GM23248 (cell line): ENCODE results near the gene DUSP16.

ENCODE experiments used
- EZH2 ChIP-seq: fragments of 200-600 bp; sonication (generic); IDR thresholded peaks from 2 replicates; pipeline ENCODE4 v1.6.1; 2018; ENCODE audit warnings: antibody characterized with exemption, mild to moderate bottlenecking; ENCODE audit not compliant: insufficient read depth, poor library complexity, severe bottlenecking
- EZH2phosphoT487 ChIP-seq: fragments of 200-600 bp; sonication (generic); IDR thresholded peaks from 2 replicates; pipeline ENCODE4 v1.6.1; 2018; ENCODE audit warnings: antibody characterized with exemption, moderate library complexity, mild to moderate bottlenecking, low read depth; ENCODE audit not compliant: insufficient read depth

GRCh38 chr12:12492547-12492946 is 70.1 kb downstream of the DUSP16 start:
- no peak for TF ChIP-seq EZH2phosphoT487
- no peak for TF ChIP-seq EZH2
